Activated CD8-positive, alpha-beta memory T cell treated with anti-CD3 and anti-CD28 coated beads, Interleukin-2, amount 50 U/mL, for 1 hour (primary cell): Measurements from ENCODE around the gene VPS37B.
"Not testable (repeated sequence)": the region's sequence is repeated elsewhere in the genome, so short reads cannot be mapped to it uniquely, and the experiment has no call there.

Experiments used
- DNase-seq: peaks from one replicate; pipeline ENCODE4 v3.0.0-alpha.2; 2020; ENCODE audit errors: extremely low read depth

Gene VPS37B

DNA sequence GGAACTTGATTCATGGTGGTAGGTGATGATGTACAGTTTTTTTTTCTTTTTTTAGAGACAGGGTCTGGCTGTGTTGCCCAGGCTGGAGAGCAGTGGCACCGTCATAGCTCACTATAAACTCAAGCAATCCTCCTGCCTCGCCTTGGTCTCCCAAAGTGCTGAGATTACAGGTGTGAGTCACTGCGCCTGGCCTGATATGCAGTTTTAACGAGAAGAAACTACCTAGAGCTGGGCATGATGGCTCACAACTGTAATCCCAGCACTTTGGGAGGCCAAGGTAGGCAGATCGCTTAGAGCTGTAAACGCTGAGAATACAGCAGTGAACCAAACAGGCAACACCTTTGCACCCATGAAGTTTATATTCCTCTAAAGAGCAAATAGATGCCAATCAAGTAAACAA lies 13.0 kb upstream of the VPS37B start:
- no peak for DNase-seq

DNA sequence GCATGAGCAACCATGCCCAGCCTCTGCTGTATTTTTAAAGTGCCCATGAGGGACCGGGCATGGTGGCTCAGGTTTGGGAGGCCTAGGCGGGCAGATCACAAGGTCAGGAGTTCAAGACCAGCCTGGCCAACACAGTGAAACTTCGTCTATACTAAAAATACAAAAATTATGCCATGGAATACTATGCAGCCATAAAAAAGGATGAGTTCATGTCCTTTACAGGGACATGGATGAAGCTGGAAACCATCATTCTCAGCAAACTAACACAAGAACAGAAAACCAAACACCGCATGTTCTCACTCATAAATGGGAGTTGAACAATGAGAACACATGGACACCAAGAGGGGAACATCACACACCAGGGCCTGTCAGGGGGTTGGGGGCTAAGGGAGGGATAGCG lies 9.3 kb upstream of the VPS37B start:
- not testable (repeated sequence) for DNase-seq

DNA sequence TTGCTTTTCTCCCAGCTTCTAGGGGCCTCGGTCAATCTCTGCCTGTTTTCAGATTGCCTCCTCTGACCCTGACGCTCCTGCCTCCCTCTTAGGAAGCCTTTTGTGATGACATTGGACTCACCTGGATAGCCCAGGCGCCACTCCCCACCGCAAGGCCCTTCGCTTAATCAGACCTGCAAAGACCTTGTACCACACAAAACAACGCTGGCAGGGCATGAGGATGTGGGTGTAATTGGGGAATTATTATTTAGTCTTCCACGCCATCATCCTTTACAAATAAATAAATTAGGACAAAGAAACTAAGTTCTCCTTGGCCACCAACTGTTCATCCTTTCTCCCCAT lies 7.7 kb upstream of the VPS37B start:
- no peak for DNase-seq

GRCh38 chr12:122902854-122903692 lies 7.1 kb upstream of the VPS37B start:
- DNase-seq = no peak

- no peak for DNase-seq
Observed at GRCh38 chr12:122899887-122900286, 4.0 kb upstream of the VPS37B start.

DNA sequence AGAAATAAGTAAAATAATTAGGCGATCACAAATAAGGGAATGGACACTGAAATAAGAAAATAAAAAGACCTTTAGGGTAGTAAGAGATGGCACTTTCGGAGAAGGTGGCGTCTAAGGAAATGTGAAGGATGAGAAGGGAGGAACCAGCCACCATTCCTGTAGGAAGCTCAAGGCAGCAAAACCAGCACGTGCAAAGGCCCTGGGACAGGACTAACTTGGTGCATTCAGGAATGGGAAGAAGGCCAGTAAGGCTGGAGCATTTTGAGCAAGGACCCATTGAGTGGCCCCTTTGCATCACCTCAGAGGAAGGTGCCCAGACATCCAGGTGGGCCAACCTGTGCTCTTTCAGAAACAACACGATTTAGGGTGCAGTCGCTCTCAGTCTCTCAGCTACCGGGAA lies 738 bp upstream of the VPS37B start:
- DNase-seq = no peak

GRCh38 chr12:122895320-122895703 lies 612 bp downstream of the VPS37B start:
- DNase-seq = no peak

GRCh38 chr12:122894193-122895121 lies 1.5 kb downstream of the VPS37B start:
- DNase-seq = no peak

DNA sequence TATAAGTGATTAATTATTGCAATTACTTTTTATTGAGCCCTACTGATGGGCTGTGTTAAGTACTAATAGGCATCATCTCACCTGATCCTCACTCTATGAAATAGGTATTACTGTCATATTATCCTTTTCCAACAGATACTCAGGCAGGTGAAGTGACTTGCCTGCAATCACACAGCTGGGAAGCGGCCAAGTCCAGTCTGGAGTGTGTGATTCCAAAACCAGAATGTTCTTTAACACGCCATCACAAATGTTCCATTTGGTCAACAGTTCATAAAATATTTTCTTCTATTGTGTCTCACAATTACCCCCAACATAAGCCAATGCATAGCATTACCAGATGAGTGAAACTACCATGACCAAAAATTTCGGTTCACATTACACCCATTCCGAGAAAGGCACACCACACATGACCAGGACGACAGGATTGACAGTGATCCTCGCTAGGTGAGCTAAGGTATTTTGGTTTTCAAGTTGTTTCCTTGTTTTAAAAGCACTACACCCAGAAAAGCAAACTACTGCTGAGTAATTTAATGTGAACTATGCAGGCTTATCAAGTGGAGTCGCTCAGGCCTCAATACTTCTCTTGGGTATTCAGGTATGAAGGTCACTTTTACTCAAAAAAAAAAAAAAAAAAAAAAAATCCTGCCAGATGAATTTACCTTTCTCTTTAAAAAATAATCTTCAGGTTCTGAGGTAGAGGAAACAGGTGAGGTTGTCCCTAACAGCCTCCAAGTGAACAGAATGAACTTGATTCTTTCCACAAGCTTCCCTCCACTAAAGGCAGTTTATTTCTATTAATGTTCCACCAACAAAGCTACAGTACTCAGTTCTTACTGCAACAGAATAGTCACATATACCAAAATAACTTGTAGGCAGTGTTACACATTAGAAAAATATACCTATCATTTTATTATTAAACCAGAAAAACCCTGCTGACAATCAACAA lies 2.4 kb downstream of the VPS37B start:
- no peak for DNase-seq

- not testable (repeated sequence) for DNase-seq
Observed at GRCh38 chr12:122892724-122893123, 3.2 kb downstream of the VPS37B start.

- DNase-seq = no peak
Observed at GRCh38 chr12:122891661-122892525, 4.0 kb downstream of the VPS37B start.

DNA sequence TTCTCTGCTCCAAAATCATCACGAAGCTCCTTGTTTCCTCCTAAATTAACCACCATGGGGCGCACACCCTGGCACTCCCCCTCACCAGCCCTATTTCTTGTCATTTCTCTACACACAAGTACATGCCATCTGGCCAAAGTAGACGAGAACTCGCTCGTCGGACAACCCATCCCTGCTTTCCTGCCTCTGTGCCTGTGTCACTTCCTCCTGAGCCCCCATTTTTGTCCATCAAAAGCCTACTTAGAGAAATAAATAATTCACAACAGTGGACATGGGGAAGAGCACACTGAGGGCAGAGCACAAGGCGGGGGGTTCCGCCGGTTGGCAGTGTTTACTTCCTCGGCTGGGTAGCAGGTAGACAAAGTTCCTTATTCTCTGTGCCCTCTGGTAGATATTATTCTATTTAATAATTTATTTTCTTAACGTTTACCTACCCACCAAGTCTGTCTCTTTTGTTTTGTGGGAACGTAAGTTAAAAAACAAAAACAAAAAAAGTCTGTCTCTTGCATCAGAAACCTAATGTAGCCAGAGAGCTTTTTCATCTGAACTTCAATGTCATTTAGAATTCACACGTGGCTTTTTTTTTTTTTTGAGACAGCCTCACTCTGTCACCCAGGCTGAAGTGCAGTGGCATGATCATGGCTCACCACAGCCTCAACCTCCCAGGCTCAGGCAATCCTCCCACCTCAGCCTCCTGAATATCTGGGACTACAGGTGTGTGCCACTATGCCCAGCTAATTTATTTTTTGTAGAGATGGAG lies 6.0 kb downstream of the VPS37B start:
- DNase-seq = no peak

GRCh38 chr12:122888232-122888752 lies 7.6 kb downstream of the VPS37B start:
- DNase-seq = peak; percentile 55

DNA sequence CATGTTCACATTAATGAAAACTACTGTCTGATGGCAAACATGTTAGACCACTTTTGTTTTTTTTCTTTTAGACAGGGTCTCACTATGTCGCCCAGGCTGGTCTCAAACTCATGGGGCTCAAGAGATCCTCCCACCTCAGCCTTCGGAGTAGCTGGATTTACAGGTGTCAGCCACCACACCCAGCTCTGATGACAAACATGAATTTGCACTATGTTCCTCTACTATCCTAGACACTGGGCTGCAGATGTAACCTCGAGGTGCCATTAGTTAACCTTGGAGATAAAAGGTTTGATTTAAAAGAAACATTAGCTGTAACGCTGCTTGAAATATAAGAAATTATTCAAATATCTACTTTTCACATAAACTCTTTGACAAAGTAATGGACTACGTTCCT lies 8.1 kb downstream of the VPS37B start:
- DNase-seq = no peak

DNA sequence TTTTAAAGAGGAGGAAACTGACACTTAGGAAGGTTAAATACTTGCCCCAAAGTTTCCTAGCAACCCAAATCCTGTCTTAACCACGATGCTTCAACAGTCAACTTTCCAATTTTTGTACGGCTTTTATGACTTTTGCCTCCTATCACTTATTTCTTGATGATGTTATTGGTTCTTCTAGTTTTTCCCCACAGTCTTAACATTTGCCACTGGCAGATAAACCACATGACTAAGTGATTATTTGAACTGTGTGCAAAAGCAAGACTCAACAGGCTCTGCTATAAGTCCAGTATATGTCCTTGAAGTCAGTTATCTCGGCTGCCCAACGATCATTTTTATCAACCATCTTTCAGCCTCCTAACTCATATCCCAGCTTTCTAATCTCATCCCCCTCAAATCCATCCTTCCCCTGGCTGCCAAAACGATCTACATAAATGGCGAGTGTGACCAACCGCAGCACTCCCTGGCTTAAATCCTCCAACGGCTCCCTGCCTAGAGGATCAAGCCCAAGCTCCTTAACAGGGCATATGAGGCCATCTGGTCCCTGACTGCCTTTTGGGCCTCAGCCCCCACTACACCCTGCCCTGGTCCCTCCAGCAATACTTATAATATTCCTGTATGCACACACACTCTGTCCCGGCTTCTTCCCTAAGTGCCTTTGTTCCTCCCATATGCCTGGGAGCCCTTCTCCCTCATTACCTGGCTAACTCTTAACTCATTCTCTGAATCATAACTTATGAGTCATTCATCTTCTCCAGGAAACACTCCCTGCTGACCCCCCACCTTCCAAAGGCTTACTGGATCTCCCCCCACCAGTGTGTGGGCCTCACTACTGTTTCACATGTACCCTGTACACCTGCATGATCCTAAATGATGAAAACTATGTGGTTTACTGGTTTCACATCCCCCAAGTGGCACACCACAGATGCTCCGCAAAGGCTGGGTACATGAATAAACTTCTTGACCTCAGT lies 8.8 kb downstream of the VPS37B start:
- DNase-seq = no peak

- DNase-seq = no peak
Observed at GRCh38 chr12:122886161-122886560, 9.8 kb downstream of the VPS37B start.

DNA sequence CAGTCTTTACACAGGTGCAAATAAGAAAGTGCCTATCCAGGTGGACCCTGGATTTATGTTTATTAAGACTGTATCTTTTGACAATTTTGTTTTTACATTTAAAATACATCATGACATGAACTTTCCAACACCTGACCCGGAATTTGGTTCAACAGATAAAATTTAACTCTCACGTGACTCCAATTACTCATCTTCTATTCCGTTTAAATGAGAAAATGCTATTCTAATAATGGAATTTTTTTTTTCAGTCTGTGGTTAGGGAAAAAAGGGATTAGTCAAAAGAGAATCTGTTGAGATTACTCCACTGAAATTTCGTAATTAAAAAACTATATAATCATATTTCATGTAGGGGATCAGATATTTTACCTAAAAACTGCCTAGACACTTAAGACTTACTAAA lies 11.1 kb downstream of the VPS37B start:
- DNase-seq = no peak

GRCh38 chr12:122884091-122884826 lies 11.7 kb downstream of the VPS37B start:
- DNase-seq = no peak
